SK-N-SH treated with all-trans-retinoic acid at 6 μM for 48 hours (cell line): Measurements from ENCODE around the gene SLC7A5.
A peak's percentile ranks its signal among the peaks of the same experiment; 100 is the strongest.

Experiments
- ATAC-seq: fragments of 200-7000 bp; cut with Tn5 transposase; 3 replicates; pipeline ENCODE4 v1.9.1; 2020; ENCODE audit warnings: mild to moderate bottlenecking, moderate library complexity
- BACH2 ChIP-seq: fragments of 250-450 bp; sonication (Bioruptor Pico); IDR thresholded peaks from 2 replicates; pipeline ENCODE4 v1.9.0; 2021; ENCODE audit warnings: mild to moderate bottlenecking, borderline replicate concordance
- CREB5 ChIP-seq: fragments of 250-450 bp; sonication (Bioruptor Pico); IDR thresholded peaks from 2 replicates; pipeline ENCODE4 v1.5.1; 2020; ENCODE audit warnings: low read depth, mild to moderate bottlenecking, moderate library complexity
- CSRNP3 ChIP-seq: fragments of 250-450 bp; sonication (Bioruptor Pico); IDR thresholded peaks from 2 replicates; pipeline ENCODE4 v1.5.1; 2021; ENCODE audit warnings: mild to moderate bottlenecking, moderate library complexity
- ESRRG ChIP-seq: fragments of 250-450 bp; sonication (Bioruptor Pico); IDR thresholded peaks from 2 replicates; pipeline ENCODE4 v1.6.1; 2021; ENCODE audit warnings: mild to moderate bottlenecking
- OSR1 ChIP-seq: fragments of 250-450 bp; sonication (Bioruptor Pico); IDR thresholded peaks from 2 replicates; pipeline ENCODE4 v1.8.0; 2022; ENCODE audit warnings: moderate library complexity, mild to moderate bottlenecking, inconsistent platforms
- PATZ1 ChIP-seq: fragments of 250-450 bp; sonication (Bioruptor Pico); IDR thresholded peaks from 2 replicates; pipeline ENCODE4 v1.8.0; 2020; ENCODE audit warnings: mild to moderate bottlenecking, moderate library complexity, borderline replicate concordance
- POU6F1 ChIP-seq: fragments of 250-450 bp; sonication (Bioruptor Pico); IDR thresholded peaks from 2 replicates; pipeline ENCODE4 v1.8.0; 2021; ENCODE audit warnings: low read depth, mild to moderate bottlenecking, moderate library complexity, borderline replicate concordance
- PPARA ChIP-seq: fragments of 250-450 bp; sonication (Bioruptor Pico); IDR thresholded peaks from 2 replicates; pipeline ENCODE4 v1.5.0; 2020; ENCODE audit warnings: mild to moderate bottlenecking, borderline replicate concordance
- RARB ChIP-seq: fragments of 250-450 bp; sonication (Bioruptor Pico); IDR thresholded peaks from 2 replicates; pipeline ENCODE4 v1.8.0; 2021; ENCODE audit warnings: mild to moderate bottlenecking, moderate library complexity
- SNAI2 ChIP-seq: fragments of 250-450 bp; sonication (Bioruptor Pico); IDR thresholded peaks from 2 replicates; pipeline ENCODE4 v1.5.0; 2020; ENCODE audit warnings: mild to moderate bottlenecking, moderate library complexity
- TCF4 ChIP-seq: fragments of 250-450 bp; sonication (Bioruptor Pico); IDR thresholded peaks from 2 replicates; pipeline ENCODE4 v1.8.0; 2021; ENCODE audit warnings: mild to moderate bottlenecking, moderate library complexity, borderline replicate concordance
- TSHZ2 ChIP-seq: fragments of 250-450 bp; sonication (Bioruptor Pico); IDR thresholded peaks from 2 replicates; pipeline ENCODE4 v1.5.0; 2020; ENCODE audit warnings: mild to moderate bottlenecking, moderate library complexity
- ZC3H10 ChIP-seq: fragments of 250-450 bp; sonication (Bioruptor Pico); IDR thresholded peaks from 2 replicates; pipeline ENCODE4 v1.5.1; 2021; ENCODE audit warnings: mild to moderate bottlenecking, moderate library complexity
- ZNF565 ChIP-seq: fragments of 450-650 bp; formaldehyde crosslinking; conservative IDR thresholded peaks from 2 replicates; pipeline ENCODE4 v1.5.0; 2020; ENCODE audit warnings: low read depth, mild to moderate bottlenecking, moderate library complexity
- ZNF70 ChIP-seq: fragments of 450-650 bp; formaldehyde crosslinking; IDR thresholded peaks from 2 replicates; pipeline ENCODE4 v1.5.0; 2020; ENCODE audit warnings: mild to moderate bottlenecking, moderate library complexity
- ZNF8 ChIP-seq: fragments of 450-650 bp; formaldehyde crosslinking; IDR thresholded peaks from 2 replicates; pipeline ENCODE4 v1.5.0; 2020; ENCODE audit warnings: mild to moderate bottlenecking, moderate library complexity

Gene SLC7A5

DNA sequence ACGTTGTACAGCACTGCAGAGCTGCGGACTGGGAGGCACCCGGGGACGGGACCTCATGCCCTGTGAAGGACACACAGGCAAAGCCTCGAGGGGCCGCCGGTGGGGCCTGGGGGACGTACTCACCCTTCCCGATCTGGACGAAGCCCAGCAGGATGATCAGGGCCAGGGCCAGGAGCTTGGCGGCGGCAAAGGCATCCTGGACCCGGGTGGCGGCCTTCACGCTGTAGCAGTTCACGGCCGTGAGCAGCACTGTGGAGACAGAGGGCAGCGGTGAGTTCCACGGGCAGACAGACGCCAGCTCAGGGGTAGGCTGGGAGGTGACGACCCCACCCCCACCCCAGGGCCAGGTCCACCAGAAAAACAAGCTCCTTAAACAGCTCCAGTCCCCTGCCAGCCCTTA lies 17.7 kb downstream of the SLC7A5 start:
- TF ChIP-seq ESRRG (CRISPR knock-in tag): no peak
- no peak for TF ChIP-seq ZNF70 (CRISPR knock-in tag)
- no peak for TF ChIP-seq OSR1 (CRISPR knock-in tag)
- ATAC-seq: no peak

- ATAC-seq: no peak
- TF ChIP-seq CSRNP3: no peak
- TF ChIP-seq POU6F1 (CRISPR knock-in tag): no peak
- no peak for TF ChIP-seq SNAI2
- no peak for TF ChIP-seq TSHZ2 (CRISPR knock-in tag)
- TF ChIP-seq PPARA (CRISPR knock-in tag): no peak
Observed at GRCh38 chr16:87851141-87851587, 18.1 kb downstream of the SLC7A5 start.

DNA sequence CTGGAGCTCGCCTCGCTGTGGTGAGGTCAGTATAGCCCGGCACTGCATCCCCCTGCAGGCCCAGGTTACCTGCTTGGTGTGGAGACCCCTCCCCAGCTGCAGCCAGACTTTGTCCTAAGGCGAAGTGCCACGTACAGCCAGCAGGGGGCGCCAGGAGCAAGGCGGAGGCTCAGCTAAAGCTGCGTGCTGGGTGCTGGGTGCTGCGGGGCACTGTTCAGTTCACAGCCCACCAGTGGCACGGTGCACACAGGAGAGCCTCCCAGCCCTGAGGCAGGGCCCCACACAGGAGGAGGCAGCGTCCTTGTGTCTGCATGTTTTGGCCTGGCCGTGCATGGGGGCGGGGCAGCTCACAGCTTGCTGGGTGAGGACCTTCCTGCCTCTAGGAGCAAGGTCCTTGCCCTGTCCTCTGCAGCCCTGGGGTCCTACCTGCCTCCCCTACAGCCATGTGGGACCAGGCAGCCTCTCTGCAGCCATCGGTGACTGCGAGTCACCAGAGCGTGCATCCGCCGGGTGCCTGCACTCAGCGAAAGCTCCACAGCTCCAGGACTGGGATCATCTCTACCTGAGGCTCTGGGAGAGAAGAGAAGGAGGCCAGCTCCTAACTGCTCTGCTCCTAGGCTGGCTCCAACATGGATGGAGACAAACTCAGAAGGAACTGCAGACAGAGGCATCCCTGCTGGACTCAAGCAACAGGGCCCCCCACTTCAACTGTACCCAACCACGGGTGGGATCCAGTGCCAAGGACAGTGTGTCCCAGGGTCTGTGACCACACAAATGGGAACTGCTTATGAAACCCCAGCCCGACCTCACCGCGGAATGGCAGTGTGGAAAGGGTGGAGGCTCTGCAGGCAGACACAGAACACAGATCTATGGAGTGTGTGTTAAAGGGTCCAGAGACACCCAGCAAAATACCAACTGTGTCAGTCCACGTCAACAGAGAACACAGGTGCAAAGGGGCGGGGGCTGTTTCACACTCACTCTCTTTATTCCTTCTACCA lies 19.0 kb downstream of the SLC7A5 start:
- peak; percentile 67 for ATAC-seq
- no peak for TF ChIP-seq BACH2
- TF ChIP-seq SNAI2: no peak
- no peak for TF ChIP-seq PPARA (CRISPR knock-in tag)
- TF ChIP-seq ZNF70 (CRISPR knock-in tag): no peak
- TF ChIP-seq ZNF8 (CRISPR knock-in tag): no peak
- TF ChIP-seq OSR1 (CRISPR knock-in tag): no peak
- TF ChIP-seq PATZ1 (CRISPR knock-in tag): no peak
- no peak for TF ChIP-seq ZC3H10 (CRISPR knock-in tag)

DNA sequence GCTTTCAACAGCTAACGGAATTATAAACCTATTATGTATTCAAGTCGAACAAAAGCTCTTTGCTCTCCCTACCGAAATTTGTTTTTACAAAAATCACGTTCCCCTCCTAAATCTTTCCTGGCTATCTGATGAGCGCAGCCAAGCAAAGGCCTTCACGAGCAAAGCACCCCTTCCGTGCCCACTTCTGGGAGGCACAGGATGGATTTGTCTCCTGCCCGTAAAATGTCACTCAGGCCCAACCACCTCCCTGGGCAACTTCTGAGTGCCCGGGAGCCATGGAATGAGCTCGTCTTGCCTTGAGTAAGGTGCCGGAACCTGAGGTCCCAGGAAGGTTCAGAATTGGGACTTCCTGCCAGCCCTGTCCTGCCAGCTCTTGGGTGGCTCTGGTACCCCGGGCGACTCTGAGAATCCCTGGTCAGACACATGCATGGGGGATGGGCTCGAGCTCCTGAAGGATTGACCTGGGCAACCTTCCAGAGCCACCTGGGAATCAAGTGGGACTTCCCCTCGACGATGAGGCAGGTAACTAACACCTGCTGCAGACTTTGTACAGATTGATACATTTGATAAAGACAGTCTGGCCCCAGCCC lies 19.8 kb downstream of the SLC7A5 start:
- no peak for TF ChIP-seq RARB (CRISPR knock-in tag)
- no peak for ATAC-seq

DNA sequence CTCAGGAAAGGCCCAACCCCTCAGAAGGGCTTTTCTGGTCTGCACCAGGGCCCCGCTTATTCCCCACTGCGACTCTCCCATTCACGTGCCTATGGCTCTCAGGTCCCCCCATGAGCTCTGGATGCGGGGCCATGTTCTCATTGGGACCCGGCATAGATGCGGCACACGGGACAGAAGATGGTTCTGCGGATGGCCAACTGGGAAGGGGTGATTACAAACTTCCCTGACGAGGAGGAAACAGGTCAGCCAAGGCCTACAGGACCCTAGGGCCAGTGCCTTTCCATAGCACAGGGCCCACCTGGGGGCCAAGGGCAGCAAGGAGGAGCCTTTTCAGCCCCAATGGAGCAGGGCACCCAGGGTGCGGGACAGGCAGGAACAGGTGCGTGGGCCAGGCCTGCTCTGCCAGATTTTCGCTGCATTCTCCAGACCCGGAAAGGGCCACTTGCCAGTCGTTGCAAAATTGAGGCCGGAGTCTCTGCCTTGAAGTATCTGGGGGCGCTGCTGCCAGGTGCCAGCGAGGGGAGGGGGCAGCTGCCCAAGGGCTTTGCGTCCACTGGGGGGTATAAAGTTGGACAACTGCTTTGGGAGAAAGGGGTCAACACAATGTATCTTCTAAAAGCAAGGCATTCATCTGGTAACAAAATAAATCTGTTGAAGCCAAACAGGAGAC lies 20.5 kb downstream of the SLC7A5 start:
- no peak for TF ChIP-seq ESRRG (CRISPR knock-in tag)
- TF ChIP-seq CSRNP3: no peak
- no peak for TF ChIP-seq ZNF565
- TF ChIP-seq TCF4 (CRISPR knock-in tag): no peak
- TF ChIP-seq CREB5 (CRISPR knock-in tag): no peak
- TF ChIP-seq ZC3H10 (CRISPR knock-in tag): no peak
- no peak for TF ChIP-seq ZNF8 (CRISPR knock-in tag)
- no peak for TF ChIP-seq TSHZ2 (CRISPR knock-in tag)
- TF ChIP-seq, all 23 proteins: peak for 0
- ATAC-seq: no peak
